GM19452 (cell line): ENCODE data around the gene TMEM117.
"Not testable (repeated sequence)": the region's sequence is repeated elsewhere in the genome, so short reads cannot be mapped to it uniquely, and the experiment has no call there.

ENCODE experiments used
- ATAC-seq: cut with Tn5 transposase; IDR thresholded peaks from one replicate; pipeline ENCODE4 v1.9.1; 2021; ENCODE audit not compliant: unreplicated experiment

TMEM117 gene

DNA sequence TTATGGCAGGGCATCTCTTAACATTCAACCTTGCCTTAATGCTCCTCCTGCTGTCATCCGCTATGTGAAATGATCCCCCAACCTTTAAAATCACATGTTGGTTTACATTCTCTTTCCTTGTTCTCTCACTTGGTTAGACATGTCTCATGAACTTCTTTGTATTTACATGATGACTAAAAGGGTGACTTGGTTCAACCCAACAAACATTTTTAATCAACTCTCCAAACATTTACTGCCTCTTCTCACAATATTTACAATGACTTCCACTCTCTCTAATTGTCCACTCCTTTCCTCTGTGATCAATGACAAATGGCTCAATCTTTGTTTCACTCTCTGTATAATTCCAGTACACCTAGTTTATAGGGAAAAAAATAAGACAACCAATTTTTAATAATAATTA is 534.1 kb downstream of the TMEM117 start:
- no peak for ATAC-seq

DNA sequence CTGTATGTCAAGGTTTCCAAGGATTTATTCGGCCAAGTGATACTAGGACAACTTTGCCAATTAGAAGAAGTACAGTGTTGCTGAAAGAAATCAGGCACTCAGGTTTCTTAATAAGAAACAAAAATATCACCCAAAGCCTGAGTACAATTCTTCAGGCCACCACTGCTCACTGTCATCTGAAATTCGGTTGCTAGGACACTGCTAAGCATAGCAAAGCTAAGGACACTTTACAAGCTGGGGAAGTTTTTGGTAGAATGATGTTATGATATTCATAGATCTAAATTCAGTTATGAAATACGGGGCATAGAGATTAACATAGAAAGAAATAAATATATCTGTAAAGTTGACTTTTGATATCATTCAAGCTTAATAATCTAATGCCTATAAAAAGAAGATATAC is 535.1 kb downstream of the TMEM117 start:
- no peak for ATAC-seq

- no peak for ATAC-seq
These were observed 536.4 kb downstream of the TMEM117 start for GRCh38 chr12:44372259-44372658.

DNA sequence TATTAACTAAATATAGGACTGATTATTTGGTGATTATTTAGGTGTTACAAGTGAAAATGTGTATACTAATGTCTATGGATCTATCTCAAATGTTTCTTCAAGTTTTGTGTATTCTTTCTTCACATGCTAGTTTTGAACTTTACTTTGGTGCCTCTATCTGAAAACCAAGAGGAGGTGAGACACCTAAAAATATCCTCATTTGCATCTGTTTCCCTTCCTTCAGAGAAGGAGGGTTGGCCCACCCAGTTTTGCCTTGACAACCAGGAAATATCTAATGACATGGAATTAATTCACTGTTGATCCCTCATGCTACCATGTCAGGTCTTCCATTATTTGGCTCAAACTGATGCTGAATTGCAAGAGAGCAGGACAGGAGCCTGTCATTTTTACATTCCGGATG is 539.8 kb downstream of the TMEM117 start:
- no peak for ATAC-seq

- ATAC-seq = no peak
These were observed 541.7 kb downstream of the TMEM117 start for GRCh38 chr12:44377443-44378187.

- ATAC-seq = not testable (repeated sequence)
These were observed 543.2 kb downstream of the TMEM117 start for GRCh38 chr12:44379113-44379512.

DNA sequence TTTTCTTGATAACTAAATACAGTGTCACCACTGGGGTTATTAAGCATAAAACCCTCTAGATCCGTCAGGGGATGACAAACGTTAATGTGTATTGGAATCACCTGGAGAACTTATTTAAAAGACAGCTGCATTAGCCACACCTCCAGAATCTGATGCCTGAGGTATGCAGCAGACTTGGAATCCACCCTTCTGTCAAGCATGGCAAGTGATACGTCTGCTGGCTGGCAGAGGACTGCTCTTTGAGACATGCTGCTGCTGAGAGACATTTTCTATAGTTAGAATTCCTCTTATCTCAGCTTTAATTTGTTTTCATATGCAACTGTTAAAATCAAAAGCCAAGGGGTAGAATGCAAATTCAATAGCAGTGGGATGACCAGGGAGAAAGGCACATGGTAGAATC is 544.0 kb downstream of the TMEM117 start:
- no peak for ATAC-seq

DNA sequence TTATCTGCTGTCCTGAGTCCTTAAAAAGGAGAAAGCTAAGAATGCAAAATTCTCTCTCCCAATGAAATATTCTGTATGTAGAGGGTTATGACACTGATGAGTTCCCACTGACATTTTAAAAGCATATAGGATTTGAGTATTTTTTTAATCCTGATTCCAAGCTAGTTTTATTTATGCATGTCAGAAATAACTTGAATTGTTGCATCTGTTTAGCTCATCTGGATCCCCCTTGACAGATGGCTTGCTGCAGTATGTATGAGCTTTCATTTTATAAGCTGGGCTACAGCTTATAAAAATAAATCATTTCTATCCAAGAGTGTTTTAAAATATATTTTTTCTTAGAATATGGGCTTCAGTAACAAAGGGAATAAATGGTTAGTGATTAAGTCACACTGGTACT is 545.0 kb downstream of the TMEM117 start:
- no peak for ATAC-seq

DNA sequence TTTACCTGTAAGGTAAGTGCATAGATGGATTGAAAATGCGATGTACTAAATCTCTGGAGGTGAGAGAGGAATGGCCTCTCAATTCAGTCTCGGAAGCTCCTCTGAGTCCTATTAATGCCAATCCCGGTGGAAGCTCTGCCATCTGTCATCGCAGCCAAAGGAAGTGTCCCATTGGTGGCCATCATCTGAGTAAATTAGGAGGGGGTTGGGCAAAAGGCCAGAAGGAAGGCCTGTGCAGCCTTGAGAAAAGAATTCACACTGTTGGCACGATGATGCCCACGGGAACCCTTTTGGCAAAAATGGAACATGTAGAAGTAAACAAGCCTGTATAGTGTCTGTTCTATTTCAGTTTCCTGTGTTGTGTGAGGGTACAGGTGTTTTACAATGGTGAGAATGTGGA is 545.5 kb downstream of the TMEM117 start:
- ATAC-seq = no peak

GRCh38 chr12:44384136-44384535 is 548.3 kb downstream of the TMEM117 start:
- ATAC-seq = no peak

- ATAC-seq = no peak
These were observed 550.1 kb downstream of the TMEM117 start for GRCh38 chr12:44385964-44386363.

DNA sequence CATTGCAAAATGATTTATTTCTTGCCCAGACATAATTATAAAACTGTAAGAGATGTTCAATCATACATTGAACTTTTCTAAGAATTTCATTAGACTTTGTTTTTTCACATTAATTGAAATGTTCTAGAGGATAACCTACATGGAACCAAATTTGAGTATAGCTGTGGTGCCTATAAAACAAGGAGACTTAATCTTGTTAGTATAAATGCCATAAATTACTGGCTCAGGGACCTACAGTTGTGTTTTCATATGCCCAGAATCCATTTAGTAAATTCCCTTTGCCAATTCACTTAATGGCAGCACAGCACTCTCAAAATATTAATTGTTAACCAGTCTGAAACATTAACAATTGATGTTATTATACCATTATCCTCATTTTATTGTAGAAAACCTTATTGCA is 551.7 kb downstream of the TMEM117 start:
- no peak for ATAC-seq

DNA sequence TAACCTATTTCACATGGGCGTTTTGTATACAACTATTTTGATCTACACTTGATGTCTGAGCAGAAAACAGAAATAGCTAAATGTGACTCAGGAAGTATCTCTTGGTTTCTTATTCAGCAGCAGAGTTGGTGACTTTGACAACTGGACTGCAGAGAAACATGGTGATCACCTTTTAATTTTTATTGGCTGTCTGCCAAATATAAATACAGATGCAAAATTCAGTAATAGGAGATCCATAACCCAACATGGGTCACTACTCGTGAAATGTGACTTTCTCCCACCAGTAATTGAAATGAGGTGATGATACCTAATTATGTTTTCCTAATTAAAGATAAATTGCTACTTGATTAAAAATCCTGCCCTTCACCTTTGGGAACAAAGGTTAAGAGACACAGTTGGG is 553.2 kb downstream of the TMEM117 start:
- ATAC-seq = no peak

- ATAC-seq = no peak
These were observed 554.0 kb downstream of the TMEM117 start for GRCh38 chr12:44389896-44390295.

DNA sequence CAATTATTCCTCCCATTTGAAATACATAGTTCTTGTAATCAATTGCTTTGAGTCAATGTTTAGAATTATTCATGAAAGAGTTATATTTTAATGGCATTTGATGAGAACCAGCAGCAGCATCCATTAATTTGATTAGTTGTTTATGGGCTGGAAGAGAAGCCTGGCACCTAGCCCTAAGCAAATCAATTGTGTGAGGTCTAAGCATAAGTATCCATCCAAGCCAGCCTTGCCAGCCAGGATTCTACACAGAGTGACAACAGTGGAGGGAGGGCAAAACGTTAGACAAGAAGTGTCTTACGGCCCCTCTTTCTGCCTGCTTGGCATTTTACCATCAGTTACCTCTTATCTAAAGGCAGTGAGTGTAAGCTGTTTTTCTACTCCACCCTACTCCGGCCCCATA is 561.8 kb downstream of the TMEM117 start:
- ATAC-seq = no peak

DNA sequence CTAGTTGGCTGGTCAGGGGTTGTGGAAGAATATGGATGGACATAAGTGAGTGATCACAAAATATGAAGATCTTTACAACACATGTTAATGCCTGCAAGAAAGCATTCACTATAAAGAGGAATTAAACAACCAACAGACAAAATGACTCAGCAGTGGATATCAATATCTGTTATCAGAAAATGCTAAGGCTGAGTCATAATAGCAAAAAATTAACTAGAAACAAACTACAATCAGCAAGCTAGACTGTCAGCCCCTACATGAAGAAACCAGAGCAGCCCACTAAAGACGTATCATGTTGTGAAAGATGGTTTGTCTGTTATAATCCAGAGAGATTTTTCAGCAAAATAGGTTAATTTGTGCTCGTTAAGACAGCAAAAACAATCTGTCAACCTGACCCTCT is 567.3 kb downstream of the TMEM117 start:
- no peak for ATAC-seq

DNA sequence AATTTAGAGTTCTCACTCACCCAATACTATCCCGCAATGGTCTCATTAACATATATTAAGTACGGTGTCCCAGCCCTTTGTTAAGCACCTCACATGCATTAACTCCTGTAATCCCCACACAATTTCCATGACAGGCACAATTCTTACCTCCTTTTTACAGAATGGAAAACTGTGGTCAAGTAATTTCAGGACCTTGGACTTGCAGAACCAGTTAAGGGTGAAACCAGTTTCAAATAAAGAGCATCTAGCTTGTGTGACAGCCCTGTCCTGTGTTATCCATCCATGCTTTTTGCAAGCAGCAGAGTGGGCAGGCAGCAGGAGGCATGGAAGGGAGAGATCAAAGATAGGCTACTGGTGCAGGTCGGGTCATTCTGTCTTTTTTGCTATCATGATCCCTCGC is 569.4 kb downstream of the TMEM117 start:
- no peak for ATAC-seq

DNA sequence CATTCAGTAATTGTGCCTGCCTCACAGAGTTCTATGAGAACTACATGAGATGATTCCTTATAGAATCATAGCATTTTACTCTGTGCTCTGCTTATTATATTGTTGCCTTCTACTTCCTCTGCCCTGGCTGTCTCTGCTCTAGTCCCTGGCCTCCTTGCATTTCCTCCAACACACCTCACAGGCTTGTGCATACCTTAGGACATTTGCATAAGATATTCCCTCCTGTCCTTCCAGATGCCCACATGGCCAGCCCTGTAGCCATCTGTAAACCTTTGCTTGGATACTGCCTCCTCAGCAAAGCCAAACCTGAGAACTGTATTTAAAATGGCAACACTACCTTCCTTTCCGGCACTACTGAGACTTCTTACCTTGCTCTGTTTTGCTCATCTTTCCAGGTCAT is 586.7 kb downstream of the TMEM117 start:
- ATAC-seq = no peak

DNA sequence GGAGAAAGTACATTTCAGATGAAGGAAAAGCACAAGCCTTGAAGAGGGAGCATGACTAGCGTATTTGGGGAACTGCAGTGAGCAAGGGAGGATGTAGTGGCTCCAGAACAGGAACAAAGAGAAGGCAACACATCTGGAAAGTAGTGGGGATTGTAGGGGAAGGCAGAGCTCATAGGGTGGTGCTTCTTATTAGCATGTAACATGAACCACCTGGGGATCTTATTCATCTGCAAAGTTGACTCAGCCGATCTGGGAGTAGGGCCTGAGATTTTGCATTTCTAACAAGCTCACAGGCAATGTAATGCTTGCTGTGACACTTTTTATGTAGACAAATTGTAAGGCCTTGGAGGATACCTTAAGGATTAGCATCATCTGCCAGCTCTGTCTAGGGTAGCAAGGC is 592.9 kb downstream of the TMEM117 start:
- no peak for ATAC-seq

- peak; percentile 75 for ATAC-seq
These were observed 595.9 kb downstream of the TMEM117 start for GRCh38 chr12:44431647-44432343.

DNA sequence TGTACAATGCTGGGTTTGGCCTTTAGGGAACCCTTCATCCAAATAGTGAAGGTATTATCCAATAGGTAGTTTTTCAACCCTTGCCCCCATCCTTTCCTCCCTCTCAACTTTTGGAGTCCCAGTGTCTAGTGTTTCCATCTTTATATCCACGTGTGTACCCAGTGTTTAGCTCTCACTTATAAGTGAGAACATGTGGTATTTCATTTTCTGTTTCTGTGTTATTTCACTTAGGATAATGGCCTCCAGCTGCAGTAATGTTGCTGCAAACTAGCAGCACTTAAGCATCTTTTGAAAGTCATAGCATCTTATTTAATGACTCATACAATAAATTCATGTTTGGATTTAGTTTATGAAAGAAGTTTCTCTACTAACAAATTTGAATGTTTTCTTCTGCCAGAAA is 597.8 kb downstream of the TMEM117 start:
- peak; percentile 44 for ATAC-seq

DNA sequence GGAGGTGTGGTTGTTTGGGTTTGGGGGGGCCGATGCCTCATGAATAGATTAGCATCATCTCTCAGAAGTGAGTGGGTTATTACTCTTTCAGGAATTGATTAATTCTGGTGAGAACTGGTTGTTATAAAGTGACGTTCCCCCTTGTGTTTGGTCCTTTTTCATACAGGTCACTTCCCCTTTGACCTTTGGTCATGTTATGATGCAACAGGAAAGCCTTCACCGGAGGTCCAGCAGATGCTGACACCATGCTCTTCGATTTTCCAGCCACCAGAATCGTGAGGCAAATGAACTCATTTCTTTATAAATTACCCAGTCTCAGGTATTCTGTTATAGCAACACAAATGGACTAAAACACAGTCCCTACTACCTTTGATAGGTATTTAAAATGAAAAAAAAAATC is 600.9 kb downstream of the TMEM117 start:
- no peak for ATAC-seq
